ENCODE results near the gene AKTIP. TPM values are rescaled to one million over a fixed set of nuclear protein-coding genes. Genes with fewer than 3 reads are reported as not detected.
"Not testable (repeated sequence)": the region's sequence is repeated elsewhere in the genome, so short reads cannot be mapped to it uniquely, and the experiment has no call there.

Gene AKTIP
- total RNA-seq, 1 donor from 2014 or later: 25.7 TPM

- ATAC-seq: no peak
- DNase-seq (ENCODE audit: low spot score): no peak
Observed at GRCh38 chr16:53517851-53518250, 14.8 kb upstream of the AKTIP start.

GRCh38 chr16:53515811-53516210 is 12.8 kb upstream of the AKTIP start:
- no peak for DNase-seq (ENCODE audit: low spot score)
- no peak for ATAC-seq

DNA sequence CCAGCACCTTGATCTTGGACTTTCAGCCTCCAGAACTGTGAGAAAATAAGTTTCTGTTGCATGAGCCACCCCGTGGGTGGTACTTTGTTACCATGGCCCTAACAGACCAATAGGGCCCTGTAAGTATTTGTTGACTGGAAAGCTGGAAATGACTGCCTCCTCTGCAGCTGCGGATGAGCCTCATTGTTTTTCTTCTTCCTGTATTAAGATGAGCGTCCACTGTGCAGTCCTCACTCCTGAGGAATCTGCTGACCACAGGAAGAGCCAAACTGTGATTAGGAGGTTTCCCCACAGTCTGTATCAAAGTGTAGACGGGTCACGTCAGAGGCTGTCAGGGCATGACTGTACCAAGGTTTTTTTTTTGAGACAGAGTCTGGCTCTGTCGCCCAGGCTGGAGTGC is 12.2 kb upstream of the AKTIP start:
- no peak for ATAC-seq
- no peak for DNase-seq (ENCODE audit: low spot score)

DNA sequence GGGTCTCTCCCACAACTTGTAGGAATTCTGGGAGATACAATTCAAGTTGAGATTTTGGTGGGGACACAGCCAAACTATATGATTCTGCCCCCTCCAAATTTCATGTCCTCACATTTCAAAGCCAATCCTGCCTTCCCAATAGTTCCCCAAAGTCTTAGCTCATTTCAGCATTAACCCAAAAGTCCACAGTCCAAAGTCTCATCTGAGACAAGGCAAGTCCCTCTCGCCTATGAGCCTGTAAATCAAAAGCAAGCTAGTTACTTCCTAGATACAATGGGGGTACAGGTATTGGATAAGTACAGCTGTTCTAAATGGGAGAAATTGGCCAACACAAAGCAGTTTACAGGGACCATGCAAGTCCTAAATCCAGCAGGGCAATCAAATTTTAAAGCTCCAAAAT is 9.8 kb upstream of the AKTIP start:
- ATAC-seq; DNase-seq (ENCODE audit: low spot score): not testable (repeated sequence)

DNA sequence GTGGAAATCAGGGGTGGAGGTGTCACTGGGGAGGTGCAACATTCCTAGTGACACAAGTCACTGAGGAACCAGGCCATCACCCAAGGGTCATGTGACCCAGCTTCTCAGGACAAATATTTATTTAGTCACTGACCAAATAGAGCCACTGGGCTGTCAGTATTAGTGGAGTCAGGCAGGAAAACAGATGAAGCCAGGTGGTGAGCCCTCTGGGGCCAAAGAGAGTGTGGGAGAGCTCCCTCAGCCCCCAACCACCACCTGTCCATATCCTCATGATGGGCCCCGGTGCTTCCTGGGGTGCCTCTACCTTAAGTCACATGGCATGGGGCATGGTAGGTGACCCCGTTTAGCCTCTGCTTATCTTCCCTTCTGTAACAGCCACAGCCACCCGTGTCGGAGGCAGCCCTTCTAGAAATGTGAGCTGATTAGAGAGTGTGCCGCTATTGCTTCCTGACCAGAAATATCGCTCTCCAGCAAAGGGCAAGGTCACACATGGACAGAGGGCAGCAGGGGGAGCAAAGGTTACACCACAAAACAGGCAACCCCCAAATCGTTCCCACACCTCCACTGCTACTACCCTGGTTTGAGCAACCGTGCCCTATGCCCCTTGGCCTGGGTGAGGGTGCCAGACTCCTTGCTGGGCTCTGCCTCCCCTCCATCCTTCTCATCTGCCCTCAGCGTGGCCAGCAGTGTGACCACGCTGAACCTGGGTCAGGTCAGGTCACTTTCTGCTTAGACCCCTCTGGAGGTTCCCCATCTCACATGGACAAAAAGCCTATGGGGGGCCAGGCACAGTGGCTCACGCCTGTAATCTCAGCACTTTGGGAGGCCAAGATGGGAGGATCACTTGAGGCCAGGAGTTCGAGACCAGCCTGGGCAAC is 8.6 kb upstream of the AKTIP start:
- DNase-seq (ENCODE audit: low spot score) (peak; percentile 92), ATAC-seq (peak; percentile 72)

DNA sequence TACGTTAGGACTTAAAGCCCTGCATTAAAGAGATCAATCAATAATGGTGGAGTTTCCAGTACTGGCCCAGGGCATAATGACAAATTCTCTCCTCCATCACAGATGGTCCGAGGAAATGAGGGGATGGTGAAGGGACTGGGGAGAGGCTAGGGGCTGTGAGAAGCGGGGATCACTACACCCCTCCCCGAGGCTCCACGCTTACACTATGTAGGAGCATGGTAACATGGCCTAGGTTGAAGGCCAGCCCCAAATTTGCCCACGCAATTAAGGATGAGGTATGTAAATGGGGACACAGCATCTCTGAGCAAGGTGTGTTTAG is 8.0 kb upstream of the AKTIP start:
- ATAC-seq (no peak), DNase-seq (ENCODE audit: low spot score) (no peak)

DNA sequence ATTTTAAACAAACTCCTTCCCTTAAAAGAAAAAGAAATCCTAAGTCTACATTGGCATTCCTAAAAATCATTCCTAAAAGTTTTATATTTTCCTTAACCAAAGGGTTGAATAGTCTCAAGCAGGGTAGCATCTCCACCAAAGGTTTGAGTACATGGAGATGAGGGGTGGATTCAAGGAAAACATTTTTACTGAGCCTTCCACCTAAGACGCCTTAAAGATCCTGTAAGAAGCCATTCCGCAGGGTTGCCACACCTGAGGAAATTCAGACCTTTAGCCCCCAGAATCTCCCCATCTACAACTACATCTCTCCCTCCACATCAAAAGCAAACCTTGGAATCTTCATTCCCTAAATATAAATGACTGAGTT is 7.7 kb upstream of the AKTIP start:
- ATAC-seq (no peak), DNase-seq (ENCODE audit: low spot score) (peak; percentile 24)

GRCh38 chr16:53509906-53510703 is 7.1 kb upstream of the AKTIP start:
- ATAC-seq: peak; percentile 72
- peak; percentile 89 for DNase-seq (ENCODE audit: low spot score)

DNA sequence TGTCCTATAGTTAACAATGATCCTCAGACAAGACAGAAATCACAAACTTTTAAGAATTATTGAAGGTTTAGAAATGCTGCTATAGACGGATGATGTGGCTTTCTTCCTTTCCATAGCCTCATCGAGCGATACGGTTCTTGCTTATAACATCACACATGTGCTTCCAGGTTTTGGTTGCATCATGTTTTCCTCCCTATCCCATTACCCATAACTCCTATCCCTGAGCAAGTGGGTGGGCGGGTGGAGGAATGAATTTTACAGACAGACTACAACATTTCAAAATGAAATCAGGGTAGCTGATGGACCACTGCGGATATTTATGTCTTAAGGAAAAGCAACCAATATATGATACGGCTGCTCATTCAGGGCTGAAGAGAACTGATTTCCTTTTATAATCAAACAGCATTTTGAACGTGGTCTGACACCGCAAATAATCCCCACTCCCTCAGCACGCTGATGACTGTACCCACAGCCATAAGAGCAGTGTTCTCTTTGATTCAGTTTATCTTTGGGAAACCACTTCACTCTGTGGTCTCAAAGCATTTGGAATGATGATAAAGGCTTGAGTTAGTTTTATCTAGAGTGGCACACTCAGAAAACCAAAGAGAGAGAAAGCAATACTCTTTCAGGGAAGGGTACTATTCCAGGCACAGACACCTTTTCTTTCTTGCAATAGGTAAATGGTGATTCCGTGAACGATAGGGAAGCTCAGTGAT is 4.6 kb upstream of the AKTIP start:
- ATAC-seq (no peak), DNase-seq (ENCODE audit: low spot score) (peak; percentile 26)

DNA sequence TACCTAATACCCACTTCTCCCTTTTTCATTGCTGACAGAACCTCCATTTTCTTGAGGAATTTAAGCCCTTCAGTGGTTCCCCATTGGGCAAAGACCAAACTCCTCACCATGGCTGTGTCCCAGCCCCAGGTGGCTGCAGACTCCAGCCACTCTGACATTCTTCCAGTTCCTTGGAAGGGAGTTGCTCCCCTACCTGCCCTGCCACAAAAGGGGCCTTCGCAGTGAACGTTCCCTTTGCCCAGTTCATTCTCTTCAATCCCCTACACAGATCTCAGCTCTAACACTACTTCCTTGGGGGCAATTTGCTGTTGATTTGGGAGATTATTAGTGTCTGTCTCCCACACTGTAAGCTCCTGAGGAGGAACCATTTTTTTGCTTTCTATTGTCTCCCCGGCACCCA is 3.2 kb upstream of the AKTIP start:
- DNase-seq (ENCODE audit: low spot score) (peak; percentile 24), ATAC-seq (no peak)

DNA sequence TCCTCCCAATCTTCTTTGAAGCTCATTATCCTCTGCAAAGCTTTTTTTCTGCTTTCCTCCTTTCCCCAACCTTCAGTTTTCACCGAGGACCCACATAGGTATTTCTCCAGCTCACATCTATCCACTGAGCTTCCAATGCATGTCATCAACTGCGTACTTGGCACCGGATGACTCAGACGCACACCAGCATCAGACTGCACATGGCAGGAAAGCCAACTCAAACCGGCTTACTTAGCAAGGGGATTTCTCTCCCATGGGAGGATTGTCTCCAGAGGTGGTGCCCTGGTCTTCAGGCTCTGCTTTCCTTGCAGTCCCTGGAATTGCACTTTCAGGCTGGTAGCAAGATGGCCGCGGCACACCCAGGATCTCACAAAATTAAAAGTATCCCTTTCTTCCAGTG is 1.7 kb upstream of the AKTIP start:
- DNase-seq (ENCODE audit: low spot score) (peak; percentile 43), ATAC-seq (no peak)

DNA sequence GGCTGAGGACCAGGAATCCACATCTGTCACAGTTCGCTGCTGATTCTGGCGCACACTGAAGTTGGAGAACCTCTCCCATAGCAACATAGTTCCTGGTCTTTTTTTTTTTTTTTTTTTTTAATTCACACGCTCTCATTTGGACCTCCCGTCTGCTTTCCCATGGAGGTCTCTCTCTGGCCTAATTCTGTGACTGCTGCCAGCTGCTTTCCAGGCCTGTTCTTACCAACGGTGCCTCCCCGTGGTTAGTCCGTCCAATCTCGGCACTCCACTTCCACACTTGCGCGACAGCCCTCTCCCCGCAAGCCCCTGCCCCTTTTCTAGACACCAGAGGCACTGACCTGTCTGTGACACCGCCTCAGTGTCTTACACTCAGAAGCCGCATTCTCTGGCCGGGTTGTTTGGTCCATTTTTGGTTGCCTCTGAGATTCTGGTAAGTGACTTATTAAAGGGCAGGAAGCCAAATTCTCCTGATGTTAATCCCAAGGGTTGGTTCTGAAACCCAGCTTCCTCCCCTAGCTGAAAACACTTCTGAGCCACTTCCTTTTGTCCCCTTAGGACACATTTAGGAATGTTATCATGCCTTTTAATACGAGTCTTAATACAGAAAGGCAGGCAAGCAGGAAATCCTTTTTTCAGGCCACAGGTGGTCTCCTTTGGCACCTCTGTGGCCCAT is 1.1 kb upstream of the AKTIP start:
- DNase-seq (ENCODE audit: low spot score): peak; percentile 71
- ATAC-seq: peak; percentile 6

DNA sequence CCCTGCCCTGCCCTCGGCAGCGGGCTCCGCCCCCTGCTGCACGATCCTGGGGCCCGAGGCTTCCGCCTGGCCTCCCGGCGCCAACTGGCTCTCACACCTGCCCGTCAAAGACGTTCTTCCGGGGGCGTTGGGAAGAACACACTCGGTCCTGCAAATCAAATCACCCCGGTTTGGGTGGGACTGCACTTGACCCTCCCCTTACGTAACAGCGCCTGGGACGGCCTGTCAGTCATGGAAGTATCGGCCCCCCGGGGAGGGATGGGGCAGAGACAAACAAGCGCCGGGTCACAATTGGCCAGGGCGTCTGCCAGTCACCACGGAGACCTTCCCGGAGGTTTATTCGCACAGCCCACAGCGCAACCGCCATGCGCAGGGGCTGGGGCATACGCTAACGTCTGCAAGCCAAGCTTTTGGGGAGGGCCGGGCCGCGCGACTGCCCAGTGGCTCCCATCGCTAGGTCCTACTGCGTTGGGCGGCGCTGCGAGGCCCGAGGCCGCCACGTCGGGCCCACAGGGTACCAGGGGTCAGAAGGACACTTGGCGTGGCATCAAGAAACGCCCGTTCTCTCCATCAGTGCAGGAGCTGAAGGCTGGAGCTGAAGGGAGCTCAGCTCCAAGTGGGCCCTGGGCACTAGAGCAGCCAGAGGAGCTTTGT is 388 bp upstream of the AKTIP start:
- peak; percentile 100 for DNase-seq (ENCODE audit: low spot score)
- ATAC-seq: peak; percentile 83

- ATAC-seq (no peak), DNase-seq (ENCODE audit: low spot score) (peak; percentile 32)
Observed at GRCh38 chr16:53501216-53501859, 1.7 kb downstream of the AKTIP start.

- DNase-seq (ENCODE audit: low spot score) (peak; percentile 7), ATAC-seq (no peak)
Observed at GRCh38 chr16:53498984-53499383, 4.0 kb downstream of the AKTIP start.

- ATAC-seq (no peak), DNase-seq (ENCODE audit: low spot score) (peak; percentile 26)
Observed at GRCh38 chr16:53495325-53495724, 7.7 kb downstream of the AKTIP start.

DNA sequence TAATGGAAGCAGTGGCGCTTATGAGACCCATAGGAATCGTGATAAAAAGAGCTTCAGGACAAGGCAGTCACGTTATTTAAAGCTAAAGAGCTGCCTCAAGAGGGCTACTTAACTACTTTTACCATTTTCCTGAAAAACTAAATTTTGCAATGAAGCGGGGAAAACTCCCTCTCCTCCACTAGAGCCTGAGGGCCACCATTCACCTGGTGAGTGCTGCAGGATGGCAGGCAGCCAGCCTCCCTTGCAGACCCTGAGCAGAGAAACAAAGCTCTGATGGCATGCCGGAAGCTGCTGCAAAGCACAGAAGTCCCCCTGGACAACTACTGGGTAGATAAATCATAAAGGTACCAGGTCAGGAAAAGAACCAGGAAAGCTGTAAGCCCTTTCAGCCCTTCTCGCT is 8.4 kb downstream of the AKTIP start:
- ATAC-seq (no peak), DNase-seq (ENCODE audit: low spot score) (no peak)

DNA sequence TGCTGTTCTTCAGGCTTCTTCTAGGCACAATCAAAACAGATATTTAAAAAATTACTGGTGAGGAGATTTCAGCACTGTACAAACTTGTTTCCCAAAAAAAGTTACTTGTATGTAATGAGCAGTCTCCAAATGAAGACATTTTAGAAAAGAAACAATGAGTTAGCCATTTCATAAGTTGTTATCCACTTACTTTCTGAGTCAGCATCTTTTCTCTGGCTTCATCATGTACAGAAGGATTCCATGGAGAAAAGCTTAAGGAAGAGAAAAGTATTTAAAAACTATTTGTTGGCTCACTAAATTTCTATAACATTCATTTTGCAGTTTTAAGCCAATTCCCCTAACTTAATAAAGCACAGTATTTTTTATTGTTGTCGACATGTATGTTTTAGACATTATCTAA is 10.5 kb downstream of the AKTIP start:
- ATAC-seq (no peak), DNase-seq (ENCODE audit: low spot score) (no peak)

GRCh38 chr16:53489755-53490154 is 13.3 kb downstream of the AKTIP start:
- no peak for DNase-seq (ENCODE audit: low spot score)
- peak; percentile 37 for ATAC-seq

- ATAC-seq: no peak
- no peak for DNase-seq (ENCODE audit: low spot score)
Observed at GRCh38 chr16:53486230-53486629, 16.8 kb downstream of the AKTIP start.

All from left lobe of liver (tissue), 2 donors.